GM03348 (cell line): ENCODE results near the gene PPP5C.
"Not testable (repeated sequence)": the region's sequence is repeated elsewhere in the genome, so short reads cannot be mapped to it uniquely, and the experiment has no call there.

Source experiments
- DNase-seq: peaks from one replicate; pipeline ENCODE4 v3.0.0; 2012; ENCODE audit warnings: low spot score

PPP5C gene

DNA sequence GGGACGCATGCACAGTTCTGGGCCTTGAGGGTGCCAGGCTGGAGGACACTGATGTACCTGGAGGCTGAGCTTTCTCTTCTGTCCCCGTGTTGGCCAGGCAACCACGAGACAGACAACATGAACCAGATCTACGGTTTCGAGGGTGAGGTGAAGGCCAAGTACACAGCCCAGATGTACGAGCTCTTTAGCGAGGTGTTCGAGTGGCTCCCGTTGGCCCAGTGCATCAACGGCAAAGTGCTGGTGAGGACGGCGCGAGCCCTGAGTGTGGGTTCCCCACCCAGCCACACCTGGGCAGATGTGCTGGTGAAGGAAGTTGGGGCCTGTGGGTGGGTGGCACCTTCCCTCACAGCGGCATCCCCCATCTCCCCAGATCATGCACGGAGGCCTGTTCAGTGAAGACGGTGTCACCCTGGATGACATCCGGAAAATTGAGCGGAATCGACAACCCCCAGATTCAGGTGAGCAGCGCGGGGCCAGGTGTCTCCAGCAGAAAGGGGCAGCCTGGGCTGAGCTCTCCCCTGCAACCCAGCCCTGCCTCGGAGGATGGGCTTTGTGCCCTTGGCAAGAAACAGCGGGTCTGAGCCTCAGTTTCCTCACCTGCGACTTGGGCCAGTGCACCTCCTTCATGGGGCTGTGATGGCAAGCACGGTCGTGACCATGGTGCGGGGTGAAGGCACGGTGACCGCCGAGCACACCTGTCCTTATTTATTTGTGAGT, 40.3 kb downstream of the PPP5C start:
- DNase-seq = no peak

DNA sequence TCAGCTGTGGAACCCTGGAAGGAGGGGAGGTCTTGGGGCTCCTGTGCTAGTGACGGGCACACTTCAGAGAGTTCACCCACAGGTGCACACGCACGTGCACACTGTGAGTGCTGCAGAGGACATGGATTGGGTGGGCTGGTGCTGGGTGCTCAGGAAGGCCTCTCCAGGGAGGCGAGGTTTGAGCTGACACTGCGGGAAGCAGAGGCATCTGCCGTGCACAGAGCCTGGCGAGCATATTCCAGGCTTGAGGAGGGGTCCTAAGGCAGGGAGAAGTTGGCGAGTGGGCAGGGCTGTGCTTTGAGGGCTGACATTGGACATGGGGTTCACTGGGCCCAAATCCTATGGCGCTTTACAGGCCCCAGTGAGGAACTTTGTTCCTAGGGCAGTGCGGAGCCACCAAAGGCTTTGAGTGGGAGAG, 40.8 kb downstream of the PPP5C start:
- DNase-seq = no peak

DNA sequence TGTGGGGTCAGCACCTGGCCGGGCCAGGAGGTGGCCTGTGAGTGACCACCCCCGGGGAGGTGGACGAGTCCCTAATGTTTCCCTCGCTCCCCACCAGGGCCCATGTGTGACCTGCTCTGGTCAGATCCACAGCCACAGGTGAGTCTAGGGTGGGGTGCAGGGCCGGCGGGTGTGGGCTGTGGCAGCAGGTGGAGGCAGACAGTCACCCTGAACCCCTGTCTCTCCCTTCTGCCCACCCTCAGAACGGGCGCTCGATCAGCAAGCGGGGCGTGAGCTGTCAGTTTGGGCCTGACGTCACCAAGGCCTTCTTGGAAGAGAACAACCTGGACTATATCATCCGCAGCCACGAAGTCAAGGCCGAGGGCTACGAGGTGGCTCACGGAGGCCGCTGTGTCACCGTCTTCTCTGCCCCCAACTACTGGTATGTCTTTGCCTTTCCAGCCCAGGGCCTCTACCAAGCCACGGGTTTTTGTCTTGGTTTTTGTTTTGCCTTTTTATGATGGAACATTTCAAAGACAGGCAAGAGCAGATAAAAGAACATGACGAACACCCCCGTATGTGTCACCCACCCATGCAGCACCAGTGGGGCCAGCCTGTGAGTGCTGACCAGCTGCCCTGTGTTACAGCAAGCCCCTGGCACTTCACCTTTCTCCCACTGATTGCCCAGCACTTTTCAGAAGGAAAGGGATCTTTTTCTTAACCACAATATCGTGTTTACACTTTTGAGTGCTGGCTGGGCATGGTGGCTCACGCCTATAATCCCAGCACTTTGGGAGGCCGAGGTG, 41.6 kb downstream of the PPP5C start:
- DNase-seq = no peak

DNA sequence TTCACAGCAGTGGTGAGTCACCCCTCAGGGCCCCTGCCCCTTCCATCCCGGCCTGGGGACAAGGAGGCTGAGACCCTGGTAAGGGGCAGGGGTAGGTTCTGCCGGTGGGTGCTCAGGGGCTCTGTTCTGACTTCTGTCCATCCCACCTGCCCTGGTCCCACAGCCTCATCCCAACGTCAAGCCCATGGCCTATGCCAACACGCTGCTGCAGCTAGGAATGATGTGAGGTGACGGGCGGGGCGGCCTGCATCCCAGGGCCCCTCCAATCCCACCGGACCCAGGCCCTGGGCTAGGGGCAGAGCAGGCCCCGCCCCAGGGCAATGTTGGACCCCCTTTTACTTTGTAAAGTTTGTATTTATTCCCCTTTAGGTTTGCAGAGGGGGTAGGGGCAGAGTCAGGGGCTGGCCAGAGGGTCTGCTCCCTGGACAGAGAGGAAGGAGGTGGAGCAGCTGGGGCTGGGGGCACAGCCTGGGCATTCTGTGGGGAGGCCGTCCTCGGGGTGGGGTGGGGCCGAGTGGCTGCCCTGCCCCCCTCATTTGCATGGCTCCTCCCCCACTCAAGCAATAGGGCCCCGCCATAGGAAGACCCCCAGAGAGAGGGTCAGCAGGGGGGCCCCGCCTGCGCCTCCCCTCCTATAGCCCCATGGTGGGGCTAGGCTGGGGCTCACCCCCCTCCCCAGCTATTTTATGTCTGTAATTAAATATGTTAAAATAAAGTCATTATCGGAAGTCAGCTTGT, 43.4 kb downstream of the PPP5C start:
- no peak for DNase-seq

DNA sequence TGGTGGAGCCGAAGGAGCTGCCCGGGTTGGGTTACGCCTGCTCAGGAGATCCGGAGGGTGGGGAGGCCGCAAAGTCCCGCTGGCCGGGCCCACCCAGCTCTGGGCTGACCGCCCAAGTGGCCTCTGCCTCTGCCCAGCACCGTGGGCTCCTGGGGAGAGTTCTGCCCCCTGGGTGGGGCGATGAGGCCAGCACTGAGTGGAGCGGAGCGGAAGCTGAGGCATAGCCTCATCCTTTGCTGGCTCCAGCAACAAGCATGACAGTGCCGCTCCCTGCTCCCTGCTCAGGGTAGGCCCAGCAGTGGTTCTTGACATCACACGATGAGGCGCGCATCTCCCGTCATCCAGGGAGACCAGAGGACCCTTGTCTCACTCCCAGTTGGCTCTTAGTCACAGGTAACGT, 44.0 kb downstream of the PPP5C start:
- DNase-seq = peak; percentile 44

DNA sequence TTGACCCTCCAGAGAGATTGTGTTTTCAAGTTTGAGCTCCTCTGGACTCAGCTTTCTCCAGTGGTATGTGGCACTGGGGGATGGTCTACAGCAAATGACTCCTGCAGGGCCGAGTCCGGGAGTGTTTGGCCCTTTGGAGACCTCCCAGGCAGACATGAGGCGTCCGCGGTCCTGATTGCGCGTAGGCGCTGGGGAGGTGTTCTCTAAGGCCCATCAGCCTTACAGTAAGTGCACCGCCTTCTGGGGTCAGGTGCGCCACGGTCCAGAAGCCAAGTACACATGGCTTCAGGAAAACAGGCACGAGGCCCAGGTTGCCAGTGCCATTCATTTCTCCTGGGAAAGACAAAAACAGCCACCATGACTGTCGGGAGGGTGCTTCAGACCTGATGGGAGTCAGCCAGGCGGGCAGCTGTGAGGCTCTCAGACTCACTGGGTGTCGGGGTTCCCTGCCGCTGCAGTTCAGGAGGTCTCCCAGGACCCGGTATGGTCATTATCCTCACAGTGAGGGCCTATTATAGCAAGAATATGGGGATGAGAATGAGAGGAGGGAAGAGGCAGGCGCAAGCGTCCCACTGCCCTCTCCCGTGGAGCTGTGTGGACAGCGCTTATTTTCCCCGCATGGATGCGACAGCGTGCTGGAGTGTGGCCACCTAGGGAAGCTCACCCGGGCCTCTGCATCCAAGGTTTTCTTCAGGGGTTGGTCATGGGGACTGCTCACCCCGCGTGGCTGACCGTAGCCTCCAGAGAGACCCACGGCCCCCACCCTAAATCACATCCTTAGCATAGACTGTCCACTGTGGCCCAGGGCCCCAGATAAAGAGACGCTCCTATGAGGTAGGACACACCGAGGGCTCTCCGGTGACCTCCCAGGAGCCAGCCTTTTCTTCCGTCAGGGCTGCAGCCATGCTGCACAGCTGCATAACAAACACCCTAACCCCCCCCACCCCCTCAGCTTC, 44.7 kb downstream of the PPP5C start:
- DNase-seq = no peak

DNA sequence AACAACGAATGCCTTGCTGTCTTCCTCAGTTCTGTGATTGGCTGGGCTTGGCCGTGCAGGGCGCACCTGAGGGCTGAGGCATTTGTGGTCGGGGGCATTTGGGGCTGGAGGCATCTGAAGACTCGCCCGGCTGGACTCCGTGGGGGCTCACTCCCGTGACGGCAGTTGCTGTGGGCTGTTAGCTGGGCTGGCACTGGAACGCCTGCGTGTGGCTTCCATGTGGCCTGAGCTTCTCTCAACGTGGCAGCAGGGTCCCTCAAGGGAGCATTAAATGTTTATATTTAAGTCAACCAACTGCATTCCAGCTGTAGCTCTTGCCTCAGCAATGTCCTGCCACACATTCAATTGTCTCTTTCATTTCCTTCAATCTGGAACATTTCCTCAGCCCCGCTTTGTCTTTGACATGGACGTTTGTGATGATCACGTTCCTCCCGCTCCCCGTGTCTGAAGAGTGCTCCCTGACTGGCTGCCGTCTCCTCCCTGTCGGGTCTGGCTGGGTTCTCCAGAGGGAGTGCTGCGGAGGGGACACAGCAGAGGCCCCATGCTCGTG, 45.4 kb downstream of the PPP5C start:
- DNase-seq = peak; percentile 64

DNA sequence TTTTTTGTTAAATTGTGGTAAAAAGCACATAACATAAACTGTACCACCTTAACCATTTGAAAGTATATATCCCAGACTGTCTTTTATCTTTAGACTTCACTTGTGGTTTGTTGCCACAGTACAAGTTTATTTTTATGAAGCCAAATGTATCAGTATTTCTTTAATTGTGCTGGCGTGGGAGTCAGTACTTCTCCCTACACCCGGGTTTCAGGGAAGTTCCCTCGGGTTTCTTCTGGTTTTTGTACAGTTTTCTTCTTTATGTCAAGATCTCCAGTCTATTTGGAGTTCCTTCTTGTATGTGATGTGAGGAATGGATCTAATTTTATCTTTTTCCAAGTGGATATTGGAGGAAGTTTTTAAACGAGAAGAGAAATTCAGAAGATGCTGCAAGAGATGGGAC, 46.0 kb downstream of the PPP5C start:
- no peak for DNase-seq

DNA sequence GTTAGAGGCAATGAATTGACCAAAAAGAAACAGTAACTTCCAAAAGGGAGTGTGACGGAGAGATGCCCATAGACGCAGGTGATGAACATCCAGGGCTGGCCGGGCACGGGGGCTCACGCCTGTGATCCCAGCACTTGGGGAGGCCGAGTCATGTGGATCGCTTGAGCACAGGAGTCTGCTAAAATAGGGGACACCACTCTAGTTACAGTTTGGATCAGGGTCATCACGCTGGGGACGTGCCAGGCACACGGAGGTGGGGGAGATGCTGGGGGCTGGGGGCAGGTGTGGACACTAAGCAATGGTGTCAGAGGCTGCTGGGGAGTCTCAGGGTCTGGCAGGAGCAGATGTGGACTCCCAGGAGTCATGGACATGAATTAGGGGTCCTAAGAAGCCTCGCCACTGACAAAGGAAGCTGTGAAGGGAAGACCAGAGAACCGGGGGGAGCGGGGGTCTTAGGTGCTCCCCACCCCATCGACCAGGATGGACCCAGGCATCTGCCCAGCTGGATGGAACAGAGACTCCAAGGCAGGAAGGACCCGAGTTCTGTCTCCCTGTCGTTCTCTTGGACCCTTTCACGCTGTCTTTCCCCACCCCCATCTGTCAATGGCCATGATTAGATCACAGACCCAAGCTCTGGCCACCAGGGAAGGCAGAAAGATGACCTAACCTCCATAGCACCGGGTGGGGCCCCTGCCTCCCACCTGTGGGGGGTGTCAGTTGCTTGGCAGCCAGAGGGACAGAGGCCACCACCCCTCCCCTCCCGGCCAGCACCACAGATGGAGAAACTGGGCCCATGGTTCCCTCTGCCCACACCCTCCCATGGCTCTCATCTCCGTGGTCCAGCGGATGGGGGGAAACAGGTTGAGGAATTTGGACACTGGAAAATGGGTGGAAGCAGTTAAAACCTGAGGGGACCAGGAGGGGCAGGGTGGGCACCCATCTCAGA, 46.8 kb downstream of the PPP5C start:
- DNase-seq = no peak

DNA sequence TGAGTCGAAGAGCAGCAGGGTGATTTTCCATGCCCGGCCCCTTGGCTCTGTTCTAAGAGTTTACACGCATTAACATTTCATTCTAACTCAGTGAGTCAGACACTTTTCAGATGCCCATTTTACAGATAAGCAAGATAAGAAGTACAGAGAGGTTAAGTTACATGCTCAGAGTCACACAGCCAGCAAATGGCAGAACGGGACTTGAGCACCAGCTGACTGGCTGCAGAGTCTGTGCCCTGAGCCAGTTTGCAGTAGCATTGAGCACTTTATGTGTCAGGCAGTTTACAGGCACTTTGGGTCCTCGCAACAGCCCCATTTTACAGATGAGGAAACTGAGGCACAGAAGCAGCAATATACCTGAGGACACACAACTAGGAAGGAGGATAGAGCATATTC, 47.5 kb downstream of the PPP5C start:
- DNase-seq = no peak

DNA sequence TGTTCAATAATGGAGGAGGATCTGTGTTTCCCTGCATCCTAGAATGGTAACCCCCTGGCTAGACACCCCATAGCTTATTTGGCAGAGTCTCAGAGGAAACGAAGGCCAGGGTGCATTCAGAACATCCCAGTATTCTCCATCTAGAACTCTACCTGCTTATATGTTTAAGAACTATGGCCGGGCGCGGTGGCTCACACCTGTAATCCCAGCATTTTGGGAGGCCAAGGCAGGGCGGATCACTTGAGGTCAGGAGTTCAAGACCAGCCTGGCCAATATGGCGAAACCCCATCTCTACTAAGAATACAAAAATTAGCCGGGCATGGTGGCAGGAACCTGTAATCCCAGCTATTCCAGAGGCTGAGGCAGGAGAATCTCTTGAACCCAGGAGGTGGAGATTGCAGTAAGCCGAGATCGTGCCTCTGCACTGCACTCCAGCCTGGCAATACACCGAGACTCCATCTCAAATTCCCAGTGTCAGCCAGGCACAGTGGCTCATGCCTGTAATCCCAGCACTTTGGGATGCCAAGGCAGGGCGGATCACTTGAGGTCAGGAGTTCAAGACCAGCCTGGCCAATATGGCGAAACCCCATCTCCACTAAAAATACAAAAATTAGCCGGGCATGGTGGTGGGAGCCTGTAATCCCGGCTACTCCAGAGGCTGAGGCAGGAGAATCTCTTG, 51.1 kb downstream of the PPP5C start:
- DNase-seq = not testable (repeated sequence)

DNA sequence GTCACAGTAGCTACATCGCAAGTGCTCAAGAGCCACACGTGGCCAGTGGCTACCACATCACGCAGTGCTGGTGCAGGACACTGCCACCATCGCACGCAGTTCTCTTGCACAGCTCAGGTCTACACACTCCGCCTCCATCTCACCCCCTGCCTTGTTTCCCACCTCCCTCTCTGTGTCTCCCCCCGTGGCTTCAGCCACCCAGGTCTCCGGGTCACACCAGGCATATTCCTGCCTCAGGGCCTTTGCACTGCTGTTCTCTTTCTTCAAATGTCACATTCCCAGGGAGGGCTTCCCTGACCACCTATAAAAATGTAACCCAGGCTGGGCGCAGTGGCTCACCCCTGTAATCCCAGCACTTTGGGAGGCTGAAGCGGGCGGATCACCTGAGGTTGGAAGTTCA, 55.8 kb downstream of the PPP5C start:
- no peak for DNase-seq

DNA sequence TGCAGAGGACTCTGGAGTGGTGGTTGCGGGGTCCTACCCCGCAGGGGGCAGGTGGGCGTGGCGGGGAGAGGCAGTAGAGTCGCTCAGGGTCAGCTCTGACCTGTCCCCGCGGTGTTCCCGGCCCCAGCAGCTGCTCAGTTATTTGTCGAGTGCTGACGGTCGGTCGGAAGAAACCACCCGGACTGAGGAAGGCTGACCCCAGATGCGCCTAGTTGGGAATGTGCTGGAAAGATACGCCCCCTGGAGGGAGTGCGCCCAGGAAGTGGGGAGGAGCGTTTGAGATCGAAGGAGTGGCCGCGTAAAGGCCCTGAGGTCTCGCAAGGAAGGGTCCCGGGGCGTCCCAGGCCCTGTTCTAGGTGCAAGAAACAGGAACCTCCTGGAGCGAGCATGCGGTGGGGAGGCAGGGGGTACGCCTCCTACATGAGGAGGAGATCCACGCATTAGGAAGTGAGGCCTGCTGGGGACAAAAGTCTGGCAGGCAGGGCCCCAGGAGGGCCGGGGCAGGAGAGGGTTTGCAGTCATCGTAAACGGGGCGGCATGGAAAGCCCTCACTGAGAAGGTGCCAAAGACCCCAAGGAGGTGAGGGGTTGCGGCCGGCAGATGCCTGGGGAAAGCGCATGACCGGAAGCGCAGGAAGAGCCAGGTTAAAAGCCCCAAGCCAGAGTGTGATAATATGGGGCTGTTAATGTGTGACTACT, 57.3 kb downstream of the PPP5C start:
- DNase-seq = peak; percentile 74

DNA sequence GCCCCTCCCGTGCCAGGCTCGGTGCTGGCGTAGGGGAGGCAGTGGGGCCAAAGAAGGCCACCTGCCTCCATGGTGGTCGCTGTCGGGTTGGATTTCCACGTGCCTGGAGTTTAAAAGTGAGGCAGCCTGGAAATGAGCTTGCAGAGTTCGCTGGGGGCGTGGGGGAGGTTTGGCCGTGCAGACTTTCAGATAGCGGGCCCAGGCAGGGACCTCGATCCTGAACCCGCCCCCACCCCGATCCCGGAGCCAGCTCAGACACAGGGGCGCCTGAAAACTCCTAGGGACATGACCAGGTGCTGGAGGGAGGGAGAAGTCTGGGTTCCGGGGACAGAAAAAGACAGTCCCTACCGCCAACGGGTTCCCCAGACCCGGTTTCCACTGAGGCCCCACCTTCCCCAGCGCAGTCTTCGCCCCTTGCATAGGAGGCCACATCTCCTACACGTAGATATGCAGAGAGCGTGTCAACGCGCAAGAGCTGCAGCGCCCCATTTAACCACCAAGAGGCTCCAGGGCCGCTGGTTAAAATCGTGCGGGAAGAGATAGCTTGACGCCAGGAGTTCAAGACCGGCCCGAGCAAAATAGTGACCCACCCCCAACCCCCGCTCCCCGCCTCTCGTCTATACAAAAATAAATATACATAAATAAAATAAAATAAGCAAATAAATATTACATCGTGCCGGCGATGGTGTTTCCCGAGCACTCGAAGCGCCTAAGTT, 58.0 kb downstream of the PPP5C start:
- DNase-seq = no peak

DNA sequence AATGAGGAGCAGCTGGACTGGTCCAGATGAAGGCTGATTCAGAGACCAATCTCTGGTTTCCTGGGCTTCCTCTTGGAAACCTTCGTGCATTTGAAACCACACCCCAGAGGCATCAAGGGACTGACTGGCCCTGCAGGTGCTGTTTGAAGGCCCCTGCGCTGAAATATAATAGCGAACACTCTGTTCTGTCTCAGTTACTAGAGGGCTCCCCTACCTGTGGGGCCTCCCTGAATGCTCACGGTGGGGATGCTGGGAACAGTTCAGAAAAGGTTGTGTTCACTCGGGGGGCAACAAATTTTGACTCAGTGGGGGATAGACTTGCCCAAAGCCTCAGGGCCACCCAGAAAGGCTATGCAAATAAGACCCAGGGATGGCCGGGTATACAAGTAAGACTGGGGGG, 60.1 kb downstream of the PPP5C start:
- DNase-seq = no peak

DNA sequence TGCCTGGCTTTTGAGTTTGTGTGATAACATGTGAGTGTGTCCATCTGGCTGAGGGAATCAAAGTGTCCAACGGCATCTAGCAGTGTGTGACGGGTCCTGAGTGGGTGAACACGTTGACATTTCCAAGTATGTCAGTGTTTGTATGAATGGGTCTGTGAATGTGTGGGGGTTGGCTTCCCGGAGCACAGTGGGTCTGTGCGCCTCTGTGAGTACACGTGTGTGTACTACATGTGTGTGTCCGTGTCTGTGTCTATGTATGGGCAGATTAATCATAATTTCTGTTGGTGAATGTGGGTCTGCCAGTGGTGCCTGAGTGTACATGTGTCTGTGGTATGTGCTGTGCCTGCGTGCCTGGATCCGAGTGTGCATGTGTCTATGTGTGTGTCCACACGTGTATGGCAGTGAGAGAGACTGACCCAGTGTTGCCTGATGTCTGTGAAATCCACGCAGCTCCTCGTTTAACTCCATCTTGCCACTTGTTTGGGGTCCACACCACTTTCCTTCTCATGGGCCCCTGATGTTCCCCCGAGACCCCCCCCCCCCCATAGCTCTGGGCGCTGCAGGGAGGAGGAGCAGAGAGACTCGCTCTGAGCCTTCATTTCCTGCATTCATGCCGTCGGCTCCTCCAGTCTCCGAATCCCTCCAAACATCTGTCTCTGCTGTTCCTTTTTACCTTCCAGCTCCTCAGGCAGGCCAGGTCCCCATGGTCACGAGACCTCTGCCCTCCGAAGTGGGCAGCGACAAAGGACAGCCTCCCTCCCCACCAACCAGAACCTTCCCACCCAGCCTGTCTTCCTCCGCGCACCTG, 61.2 kb downstream of the PPP5C start:
- no peak for DNase-seq

DNA sequence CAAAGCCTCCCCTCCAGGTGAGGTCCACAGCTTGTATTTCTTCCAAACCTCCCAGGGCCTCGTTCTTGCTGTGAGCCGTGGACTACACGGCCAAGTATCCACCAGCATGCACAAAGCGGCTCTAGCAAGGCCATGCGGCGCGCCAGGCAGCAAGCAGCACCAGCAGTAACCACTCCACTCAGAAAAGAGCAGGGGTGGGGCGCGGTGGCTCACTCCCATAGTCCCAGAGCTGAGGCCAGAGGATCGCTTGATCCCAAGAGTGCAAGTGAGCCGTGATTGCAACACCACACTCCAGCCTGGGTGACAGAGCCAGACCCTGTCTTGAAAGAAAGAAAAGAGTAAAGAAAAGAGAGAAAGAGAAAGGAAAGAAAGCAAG, 61.8 kb downstream of the PPP5C start:
- DNase-seq = peak; percentile 48

DNA sequence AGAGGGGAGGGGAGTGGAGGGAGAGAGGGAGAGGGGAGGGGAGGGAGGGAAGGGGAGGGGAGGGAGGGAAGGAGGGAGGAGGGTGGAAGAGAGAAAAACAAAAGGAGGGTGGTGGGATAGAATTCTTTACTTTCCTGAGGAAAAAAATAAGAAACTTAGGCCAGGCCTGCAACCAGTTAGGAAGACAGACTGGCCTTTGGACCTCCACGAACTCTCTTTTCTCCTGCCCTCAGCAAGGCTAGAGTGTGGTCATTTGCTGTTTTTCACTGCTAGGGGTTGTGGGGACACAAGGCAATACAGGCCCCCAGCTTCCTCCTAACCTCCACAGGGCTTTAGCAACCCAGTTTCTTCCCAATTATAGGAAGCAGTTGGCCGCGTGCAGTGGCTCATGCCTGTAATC, 62.3 kb downstream of the PPP5C start:
- DNase-seq = no peak
